AG08396 (cell line): Measurements from ENCODE around the gene SGPP2.

Experiments used
- DNase-seq: peaks from one replicate; pipeline ENCODE4 v3.0.0; 2012; ENCODE audit warnings: low spot score, mixed read lengths

SGPP2 gene

DNA sequence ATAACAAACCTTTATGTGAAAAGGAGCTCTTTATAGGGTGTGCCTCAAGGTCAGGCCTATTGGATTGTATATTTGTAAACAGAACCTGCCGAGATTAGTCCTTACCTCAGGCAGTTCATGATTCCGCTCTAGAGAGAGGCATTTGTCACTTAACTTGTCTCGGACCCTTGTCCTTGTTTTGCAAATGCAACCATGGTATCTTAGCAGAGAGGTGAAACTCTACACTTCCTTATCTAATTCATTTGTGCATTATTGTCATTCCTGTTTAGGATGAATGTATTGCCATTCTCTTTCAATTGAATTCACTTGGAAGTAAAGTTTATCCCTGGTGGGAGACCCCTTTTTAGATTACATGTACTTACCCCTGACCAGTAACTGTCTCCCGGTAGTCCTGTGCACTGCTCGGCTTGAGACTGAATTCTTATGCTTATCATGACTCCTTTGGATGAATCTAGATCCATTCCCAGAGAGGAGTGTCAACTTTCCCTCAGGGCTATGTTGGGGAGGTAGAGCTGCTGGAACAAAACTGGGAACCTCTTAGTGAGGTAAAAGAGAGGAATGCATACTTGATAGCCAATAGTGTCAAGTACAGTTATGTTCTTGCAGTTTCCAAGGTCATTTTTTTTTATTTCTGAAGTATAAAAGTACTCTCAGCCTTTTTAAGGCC, 46.6 kb downstream of the SGPP2 start:
- no peak for DNase-seq

DNA sequence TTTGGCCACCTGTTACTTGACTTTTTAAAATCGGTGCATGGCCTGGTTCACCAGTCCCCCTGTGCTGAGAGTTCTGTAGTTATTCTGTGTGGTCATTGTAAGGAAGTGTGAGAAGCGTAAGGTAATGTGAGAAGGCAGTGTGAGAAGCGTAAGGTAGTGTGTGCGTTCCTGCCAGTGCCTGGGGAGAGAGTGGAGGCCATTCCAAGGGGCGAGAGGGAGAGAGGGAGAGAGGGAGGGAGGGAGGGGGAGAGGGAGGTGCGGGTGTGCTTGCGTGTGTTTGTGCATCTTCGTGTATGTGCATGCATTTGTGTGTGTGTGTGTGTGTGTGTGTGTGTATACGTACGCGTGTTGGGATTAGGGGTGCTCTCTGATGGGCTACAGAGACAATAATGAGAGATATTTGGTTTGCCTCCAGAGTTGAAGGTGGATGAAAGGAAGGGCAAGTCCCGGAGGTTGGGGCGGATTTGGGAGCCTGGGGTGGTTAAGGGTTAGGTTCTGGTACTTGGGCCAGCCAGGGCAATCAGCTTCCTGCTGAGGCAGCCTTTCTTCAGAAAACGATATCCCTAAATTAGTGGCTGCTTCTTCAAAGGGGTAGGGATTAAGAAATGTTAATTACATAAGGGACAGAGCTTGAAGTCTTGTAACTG, 53.7 kb downstream of the SGPP2 start:
- no peak for DNase-seq

DNA sequence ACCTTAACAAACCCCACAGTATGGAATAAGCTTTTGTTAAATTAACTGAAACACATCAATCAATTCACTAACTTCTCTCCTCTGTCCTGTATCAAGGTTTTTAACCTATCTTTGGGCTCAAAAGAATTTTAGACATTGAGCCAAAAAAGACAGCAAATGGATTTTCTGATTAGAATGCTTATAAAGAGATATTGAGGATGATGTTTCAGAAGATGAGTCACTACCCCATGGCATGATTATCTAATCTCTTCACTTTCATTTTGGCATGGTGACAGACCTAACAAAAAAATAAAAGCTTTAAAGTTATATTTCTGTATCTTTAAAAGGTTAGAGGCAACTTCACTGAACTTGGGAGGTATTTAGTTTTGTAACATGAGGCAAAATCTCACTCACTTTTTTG, 55.5 kb downstream of the SGPP2 start:
- DNase-seq = no peak

DNA sequence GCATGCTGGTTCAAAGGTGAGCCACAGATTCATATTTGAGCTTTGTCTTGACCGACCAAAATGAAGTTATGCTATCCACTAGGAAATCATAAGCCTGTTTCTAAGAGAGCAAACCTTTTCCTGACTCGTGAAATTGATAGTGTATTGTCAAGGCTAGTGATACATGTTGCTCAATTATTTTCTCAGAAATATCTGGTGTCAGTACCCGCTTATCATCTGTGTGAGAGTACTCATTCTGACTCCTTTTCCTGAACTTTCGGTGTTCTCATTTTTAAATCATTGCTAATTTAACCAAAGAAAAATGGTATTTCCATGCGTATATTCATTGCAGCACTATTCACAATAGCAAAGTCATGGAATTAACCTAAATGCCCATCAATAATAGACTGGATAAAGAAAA, 56.2 kb downstream of the SGPP2 start:
- no peak for DNase-seq

DNA sequence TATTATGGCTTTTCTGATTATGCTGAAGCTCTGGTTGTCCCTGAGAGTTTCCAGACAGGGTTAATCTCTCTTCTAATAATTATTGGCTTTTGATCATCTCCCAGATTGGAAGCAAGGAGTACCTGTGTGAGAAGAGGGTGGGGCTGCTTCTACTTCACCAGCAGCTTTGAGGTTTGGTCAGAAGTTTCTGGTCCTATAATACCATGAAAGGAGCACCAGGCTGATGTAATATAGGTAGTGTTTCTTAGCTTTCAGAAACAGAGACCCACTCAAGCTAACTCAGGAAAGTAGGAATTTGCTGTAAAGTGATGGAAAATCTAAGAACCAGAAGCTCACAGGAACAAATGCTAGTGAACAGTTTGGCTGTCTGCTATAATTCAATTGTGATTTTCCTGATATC, 57.6 kb downstream of the SGPP2 start:
- DNase-seq = no peak

DNA sequence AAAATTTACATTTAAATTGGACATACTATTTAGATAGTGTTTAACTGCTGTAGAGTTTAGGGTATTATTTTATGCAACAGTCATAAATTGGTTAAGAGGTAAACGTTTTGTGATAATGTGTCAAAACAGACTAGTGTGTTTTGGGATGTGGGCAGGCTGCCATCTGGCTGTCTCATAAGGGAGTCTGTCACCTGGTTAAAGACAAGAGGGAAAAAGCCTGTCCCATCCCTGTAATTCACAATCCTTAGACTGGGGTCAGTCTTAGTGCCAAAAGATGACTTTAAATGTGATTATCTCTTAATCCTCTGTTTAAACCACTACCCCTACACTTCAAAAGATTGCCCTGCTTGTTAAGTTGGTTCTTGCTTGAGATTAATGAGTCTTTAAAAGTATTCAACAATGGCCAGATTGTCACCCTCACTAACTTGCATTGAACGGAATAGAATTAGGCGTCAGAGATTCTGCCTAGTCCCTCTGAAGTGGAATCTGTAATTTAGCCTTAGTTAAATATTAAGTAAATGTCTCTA, 59.2 kb downstream of the SGPP2 start:
- no peak for DNase-seq

DNA sequence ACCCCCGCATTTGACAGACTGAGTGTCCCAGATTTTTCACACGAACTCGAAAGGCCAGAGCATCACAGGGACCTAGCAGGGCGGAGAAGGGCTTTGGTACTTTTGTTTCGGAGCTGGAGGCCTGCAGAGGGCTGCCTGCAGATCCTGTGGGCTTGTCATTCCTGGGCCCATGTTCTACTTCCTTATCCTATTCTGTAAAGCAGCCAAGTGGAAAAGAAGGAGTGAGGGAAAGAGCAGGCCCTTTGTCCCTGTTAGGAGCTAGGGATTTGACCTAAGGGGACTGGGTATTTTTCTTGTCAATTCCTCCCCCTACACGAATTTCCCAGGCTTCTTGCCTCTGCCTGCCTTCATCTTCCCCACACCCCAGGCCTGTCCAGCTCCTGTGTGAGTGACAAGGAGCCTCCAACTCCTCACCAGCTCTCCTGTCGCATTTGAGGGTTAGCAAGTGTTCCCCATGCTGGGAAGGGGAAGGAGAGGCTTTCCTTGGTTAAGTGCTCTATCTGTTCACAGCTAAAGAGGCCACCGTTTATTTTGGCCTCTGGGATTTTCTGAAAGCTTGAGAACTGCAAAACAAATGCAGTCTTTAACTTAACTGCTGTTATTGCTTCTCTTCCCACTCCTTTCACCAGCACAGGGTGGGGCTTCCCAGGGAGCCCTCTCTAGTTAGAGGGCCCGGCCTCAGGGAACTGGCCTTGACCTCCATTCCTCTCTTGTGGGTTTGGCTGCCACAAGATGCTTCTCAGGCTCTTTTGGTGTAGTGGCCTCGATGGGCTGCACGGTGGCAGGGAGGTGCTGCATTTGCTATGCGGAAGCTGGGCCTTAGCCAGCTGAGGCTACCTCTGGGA, 61.2 kb downstream of the SGPP2 start:
- DNase-seq = no peak

DNA sequence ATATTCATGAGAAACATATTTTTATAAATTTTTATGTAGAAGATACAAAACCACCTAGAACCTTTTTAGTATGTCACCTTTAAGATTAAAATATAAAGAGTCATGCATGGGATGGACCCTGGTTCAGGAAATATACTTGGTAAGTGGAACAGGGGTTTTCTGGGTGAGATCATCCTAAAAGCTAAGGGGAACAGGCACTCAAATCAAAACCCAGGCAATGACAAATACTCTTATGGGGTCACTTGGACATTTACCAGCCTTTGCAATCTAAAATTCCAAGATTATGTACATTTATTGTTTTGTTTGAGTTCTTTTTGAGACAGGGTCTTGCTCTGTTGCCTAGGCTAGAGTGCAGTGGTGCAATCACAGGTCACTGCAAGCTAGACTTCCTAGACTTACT, 65.8 kb downstream of the SGPP2 start:
- no peak for DNase-seq

DNA sequence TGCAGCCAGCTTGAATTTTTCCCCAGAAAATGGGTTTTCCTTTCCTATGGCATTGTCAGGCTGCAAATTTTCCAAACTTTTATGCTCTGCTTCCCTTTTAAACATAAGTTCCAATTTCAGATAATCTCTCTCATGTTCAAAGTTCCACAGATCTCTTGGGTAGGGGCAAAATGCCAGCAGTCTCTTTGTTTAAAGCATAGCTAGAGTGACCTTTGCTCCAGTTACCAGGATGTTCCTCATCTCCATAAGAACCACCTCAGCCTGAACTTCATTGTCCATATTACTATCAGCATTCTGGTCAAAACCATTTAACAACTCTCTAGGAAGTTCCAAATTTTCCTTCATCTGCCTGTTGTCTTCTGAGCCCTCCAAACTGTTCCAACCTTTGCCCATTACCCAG, 68.3 kb downstream of the SGPP2 start:
- DNase-seq = no peak

DNA sequence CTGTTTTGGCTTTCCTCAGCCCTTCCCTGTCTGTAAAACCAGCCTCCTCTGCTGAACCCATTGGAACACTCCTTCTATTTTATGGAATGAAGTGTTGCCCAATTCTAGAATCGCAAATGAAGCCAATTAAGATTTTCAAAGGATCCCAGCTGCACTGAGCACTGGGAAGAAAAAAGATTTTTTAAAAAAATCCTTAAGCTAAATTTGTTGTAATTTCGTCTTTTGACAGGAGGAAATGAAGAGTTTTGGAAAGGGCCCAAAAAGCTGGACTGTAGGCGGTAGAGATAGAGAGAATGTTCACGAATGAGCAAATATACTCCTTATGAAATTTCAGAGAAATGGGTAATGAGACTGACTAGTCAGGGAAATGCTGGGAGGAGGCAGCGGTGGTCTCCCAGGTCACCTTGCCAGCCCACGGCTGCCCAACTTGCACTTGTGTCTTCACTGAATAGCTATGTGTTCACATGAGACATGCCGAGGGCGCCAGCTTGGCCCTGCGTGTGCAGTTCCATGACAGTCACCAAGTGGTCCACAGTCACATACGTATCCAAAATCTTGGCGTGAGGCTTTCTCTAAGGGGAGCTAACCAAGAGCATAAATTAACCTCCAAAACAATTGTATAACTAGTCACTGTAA, 69.9 kb downstream of the SGPP2 start:
- no peak for DNase-seq

DNA sequence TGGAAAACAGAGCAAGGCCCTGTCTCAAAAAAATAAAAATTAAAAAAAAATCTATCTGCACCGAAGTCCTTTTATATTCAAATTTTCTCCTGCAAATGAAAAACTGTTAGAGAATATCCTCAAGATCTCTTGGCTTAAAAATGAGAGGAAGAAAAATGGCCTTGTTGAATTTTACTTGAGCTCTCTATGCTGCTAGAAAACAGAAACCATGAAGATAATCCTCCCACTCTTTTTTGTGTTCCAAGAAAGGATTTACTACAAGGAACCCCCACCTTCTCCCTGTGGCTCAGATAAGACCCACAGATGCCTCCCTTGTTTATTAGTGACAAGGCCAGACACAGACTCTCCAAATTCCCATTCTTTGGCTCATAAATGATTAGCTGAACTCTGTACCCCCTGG, 71.0 kb downstream of the SGPP2 start:
- DNase-seq = no peak

DNA sequence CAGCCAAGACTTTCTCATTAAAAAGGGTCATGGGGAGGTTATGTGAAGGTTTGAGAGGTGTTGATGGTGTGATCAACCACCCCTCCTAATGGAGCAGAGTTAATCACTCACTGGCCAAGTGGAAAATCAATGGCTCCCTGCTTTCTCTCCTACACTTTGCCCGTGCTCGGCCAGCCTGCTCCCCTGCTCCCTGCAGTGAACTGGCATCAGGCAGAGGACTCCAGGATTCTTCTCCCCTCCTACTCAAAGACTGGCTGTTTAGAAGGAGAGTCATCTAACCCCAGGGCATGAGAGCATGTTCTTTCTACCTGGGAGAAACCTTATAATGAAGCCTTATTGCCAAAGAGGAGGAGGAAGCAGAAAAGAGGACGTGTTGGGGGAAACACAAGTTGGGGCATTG, 74.9 kb downstream of the SGPP2 start:
- no peak for DNase-seq

DNA sequence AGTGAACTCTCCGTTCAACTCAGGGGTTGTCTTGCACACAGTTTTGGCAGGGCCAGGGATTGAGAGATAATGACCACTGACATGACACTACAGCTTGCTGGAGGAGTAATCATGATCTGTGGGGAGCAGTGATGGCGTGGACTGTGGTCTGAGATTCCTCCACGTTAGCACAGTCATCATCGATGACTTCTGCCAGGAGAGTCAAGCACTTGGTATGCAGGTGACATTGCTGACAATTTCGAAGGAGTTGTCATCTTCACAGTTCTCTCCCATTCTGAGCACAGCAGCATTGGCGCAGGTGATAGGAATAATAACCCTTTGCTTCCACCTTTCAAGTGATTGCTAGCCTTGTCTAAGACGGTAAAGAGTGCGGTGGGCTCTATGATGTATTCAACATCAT, 79.8 kb downstream of the SGPP2 start:
- no peak for DNase-seq

DNA sequence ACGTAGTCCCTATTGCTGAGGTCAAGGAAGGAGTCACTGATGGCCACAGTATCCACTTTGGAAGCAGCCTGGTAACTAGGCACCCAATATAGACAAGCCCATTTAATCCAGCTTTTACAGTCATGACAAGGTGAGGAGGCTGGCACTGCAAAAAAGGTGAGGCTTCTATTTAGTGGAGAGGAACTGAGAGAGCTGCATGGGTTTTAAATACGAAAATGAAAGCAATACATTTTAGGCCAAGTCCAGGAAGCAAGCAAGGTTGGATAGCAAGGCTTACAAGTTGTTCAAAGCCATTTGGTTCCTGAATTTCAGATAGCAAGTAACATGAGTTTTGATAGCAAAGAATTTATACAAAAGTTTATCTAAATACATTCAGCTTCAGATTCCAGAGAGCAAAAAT, 80.4 kb downstream of the SGPP2 start:
- DNase-seq = no peak

DNA sequence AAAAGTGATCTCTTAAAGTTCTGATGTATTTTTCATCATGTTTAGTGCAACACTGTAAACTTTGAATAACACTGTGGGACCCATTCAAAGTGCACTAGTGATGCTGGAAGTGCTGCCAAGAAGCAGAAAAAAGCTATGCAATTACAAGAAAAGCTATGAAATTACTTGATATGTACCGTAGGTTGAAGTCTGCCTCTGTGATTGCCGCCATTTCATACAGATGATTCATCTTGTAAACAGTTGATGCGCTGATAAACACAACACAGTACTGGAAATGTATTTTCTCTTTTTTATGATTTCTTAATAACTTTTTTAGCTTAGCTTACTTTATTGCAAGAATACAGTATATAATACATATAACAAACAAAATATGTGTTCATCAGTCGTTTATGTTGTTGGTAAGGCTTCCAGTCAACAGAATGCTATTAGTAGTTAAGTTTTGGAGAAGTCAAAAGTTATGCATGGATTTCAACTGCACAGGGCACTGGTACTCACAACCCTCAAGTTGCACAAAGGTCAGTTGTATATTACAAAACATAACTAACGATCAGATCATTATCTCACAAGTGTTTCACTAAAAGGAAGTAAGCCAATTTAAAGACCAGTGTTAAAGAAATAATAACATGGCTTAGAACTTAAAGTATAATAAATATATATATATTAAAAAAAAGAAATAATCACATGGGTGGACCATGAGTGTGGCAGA, 82.0 kb downstream of the SGPP2 start:
- no peak for DNase-seq

DNA sequence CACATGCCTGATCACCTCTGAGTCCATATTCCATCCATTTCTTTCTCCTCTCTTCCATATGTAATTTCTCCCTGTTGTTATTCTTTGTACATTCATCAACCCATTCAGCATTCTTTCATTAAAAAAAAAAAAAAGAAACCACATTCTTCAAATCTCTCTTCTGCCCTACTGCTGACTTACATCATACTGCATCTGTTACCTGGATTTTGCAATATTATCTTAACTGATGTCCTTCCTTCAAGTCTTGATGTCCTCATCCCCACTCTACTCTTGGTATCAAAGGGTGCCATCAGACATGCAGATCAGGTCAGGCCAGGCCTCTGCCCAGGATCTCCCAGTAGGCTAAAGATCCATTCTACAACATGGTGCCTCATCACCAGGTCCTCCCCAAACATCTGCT, 90.6 kb downstream of the SGPP2 start:
- DNase-seq = no peak

DNA sequence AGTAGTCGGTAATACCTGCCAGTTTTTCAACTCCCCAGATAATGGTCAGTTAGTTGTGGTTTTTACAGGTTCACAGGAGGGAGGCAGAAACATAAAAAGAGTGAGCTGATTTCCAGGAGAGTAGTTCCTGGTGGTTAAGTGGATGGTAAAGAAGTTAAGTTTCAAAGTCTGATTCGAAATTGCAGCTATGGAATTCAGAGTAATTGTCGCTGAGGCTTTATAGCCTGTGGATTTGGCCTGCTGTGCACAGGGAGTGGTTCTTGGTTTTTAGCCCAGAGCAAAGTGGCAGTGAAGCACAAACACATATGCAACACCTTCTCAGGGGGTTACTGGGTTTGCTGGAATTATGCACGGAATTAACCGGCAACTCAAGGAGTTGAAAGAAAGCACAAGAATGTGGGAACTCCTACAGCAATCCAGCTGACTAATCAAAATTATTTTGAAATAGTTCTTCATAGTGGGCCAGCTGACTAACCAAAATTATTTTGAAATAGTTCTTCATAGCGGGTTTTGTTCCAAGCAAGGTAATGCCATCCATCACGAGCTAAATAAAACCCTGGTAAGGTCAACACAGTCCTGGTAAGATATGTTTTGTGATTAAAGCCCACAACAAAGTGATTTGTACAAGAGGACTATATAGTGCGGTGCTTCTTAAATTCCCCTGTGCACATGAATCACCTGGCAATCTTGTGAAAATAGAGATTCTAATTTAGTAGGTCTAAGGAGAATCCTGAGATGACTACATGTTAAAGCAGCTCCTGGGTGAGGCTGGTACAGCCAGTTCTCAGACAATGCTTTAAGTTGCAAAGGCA, 94.4 kb downstream of the SGPP2 start:
- peak; percentile 6 for DNase-seq

DNA sequence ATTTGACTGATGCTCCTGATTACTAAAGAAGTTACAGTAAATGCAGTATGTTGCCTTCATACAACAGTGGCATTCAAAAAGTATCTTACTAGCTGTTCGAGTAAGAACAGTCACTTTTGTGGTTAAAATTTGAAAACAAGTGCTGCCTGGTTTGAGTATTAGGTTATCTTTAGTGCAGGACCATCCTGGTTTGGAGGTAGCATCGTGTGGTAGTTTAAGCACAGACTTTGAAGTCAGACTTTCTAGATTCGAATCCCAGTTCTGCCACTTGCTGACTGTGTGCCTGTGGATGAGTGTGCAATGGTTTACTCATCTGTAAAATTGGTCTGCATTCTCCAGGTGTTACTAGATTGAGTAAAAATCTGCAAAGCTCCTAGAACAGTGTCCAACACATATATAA, 96.8 kb downstream of the SGPP2 start:
- no peak for DNase-seq

DNA sequence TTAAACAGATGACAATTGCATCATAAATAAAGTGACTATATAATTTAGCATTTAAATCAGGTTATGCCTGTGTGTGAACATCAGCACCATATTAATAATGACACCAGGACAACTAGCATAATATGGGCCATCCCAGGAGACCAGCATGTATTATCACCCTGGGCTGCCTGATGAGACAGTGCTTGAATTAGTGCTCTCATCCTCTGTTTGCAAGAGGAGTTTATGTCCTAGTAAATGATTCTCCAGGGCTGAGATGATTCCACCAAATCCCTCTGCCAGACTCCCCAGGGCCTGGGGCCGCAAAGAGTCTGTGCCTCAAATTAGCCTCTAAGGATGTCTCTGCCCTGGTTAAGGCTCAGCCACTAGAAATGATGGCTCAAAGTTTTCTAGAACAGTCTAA, 97.7 kb downstream of the SGPP2 start:
- no peak for DNase-seq

DNA sequence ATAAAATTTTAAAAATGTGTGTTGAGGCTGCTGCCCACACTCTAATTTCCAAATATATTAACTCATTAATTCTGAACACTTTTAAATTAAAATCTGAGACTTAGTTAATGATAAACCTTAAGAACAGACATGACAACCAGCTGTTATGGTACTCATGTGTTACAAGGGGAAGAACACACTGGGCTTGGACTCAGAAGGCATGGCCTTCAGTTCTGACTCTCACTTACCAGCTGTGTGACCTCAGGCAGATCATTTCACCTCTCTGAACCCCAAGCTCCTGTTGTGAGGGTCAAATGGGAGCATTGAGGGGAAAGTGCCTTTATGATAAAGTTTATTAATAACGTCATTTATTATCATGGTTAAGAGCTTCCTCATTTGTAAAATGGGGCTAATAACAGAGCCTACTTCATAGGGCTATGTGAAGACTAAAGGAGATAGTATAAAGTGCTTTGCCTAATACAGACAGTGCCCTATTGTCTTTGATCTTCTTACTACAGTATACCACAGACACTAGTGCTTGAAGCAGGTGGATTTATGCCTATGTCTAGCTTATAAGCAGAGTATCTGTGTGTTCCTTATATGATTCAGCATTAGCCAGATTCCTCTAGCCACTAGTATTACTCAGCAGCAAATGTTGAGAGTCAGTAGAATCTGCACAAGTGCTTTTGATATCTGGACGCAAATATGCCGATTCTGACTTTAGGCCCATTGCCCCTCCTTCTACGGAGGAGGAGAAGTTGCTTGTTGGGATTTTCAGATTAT, 99.6 kb downstream of the SGPP2 start:
- DNase-seq = no peak
